ENCODE measurements around the gene RHEBL1. TPM values are rescaled to one million over a fixed set of nuclear protein-coding genes. Genes with fewer than 3 reads are reported as not detected.

The RHEBL1 gene
- total RNA-seq, 1 experiment from 2014 or later: 1.3 TPM

- TF ChIP-seq CTCF (conservative IDR thresholded peaks at IDR 0.05; ENCODE audit: low read depth, low read length): no peak
- no peak for TF ChIP-seq EZH2 (IDR thresholded peaks at IDR 0.05; ENCODE audit: borderline replicate concordance, low read depth, low read length, poor library complexity, severe bottlenecking)
- H3K9me3 ChIP-seq (ENCODE audit: low read depth, low read length, poor library complexity, severe bottlenecking): no peaks in the 10 kb centered on the region
- peaks cover 19% of the 10 kb centered on the region for H3K4me1 ChIP-seq (ENCODE audit: insufficient read depth, low read length, poor library complexity, severe bottlenecking)
- ChIA-PET CTCF (no interaction called here), POLR2A (ENCODE audit: low non-redundant PET) (no interaction called here)
- intact Hi-C loops (cut with micrococcal nuclease; ENCODE audit: unreplicated experiment): no loop called here
- H3K27ac ChIP-seq (ENCODE audit: low read depth, low read length, poor library complexity, severe bottlenecking): no peak overlapping the region
- DNase-seq (ENCODE audit: low spot score): no peak
- BruUV-seq (replicated peaks): TSS peak; percentile 8
- no peak overlapping the region for H3K4me3 ChIP-seq (ENCODE audit: low read depth, low read length, poor library complexity, severe bottlenecking)
- no peaks in the 10 kb centered on the region for H3K27me3 ChIP-seq (replicated peaks; ENCODE audit: insufficient read depth, low read depth, low read length, poor library complexity)
- peaks cover 79% of the 10 kb centered on the region for H3K36me3 ChIP-seq (ENCODE audit: insufficient read depth, low read length, poor library complexity, severe bottlenecking)
Measured at GRCh38 chr12:49052451-49053208, 17.1 kb downstream of the RHEBL1 start.

- ChIA-PET CTCF (no interaction called here), POLR2A (ENCODE audit: low non-redundant PET) (no interaction called here)
- Histone ChIP-seq H3K9me3 (ENCODE audit: low read depth, low read length, poor library complexity, severe bottlenecking) (no peaks in the 10 kb centered on the region), H3K4me3 (ENCODE audit: low read depth, low read length, poor library complexity, severe bottlenecking) (no peak overlapping the region), H3K4me1 (ENCODE audit: insufficient read depth, low read length, poor library complexity, severe bottlenecking) (peaks cover 15% of the 10 kb centered on the region), H3K27me3 (replicated peaks; ENCODE audit: insufficient read depth, low read depth, low read length, poor library complexity) (no peaks in the 10 kb centered on the region), H3K27ac (ENCODE audit: low read depth, low read length, poor library complexity, severe bottlenecking) (no peak overlapping the region), H3K36me3 (ENCODE audit: insufficient read depth, low read length, poor library complexity, severe bottlenecking) (peaks cover 85% of the 10 kb centered on the region)
- no TSS peak for BruUV-seq (replicated peaks)
- no peak for DNase-seq (ENCODE audit: low spot score)
- intact Hi-C loops (cut with micrococcal nuclease; ENCODE audit: unreplicated experiment): no loop called here
- no peak for TF ChIP-seq EZH2 (IDR thresholded peaks at IDR 0.05; ENCODE audit: borderline replicate concordance, low read depth, low read length, poor library complexity, severe bottlenecking)
Measured at GRCh38 chr12:49051777-49052438, 17.9 kb downstream of the RHEBL1 start.

GRCh38 chr12:49051373-49051764 lies 18.4 kb downstream of the RHEBL1 start:
- Histone ChIP-seq H3K4me3 (ENCODE audit: low read depth, low read length, poor library complexity, severe bottlenecking) (no peak overlapping the region), H3K9me3 (ENCODE audit: low read depth, low read length, poor library complexity, severe bottlenecking) (no peaks in the 10 kb centered on the region), H3K36me3 (ENCODE audit: insufficient read depth, low read length, poor library complexity, severe bottlenecking) (peaks cover 90% of the 10 kb centered on the region), H3K27ac (ENCODE audit: low read depth, low read length, poor library complexity, severe bottlenecking) (no peak overlapping the region), H3K27me3 (replicated peaks; ENCODE audit: insufficient read depth, low read depth, low read length, poor library complexity) (no peaks in the 10 kb centered on the region), H3K4me1 (ENCODE audit: insufficient read depth, low read length, poor library complexity, severe bottlenecking) (peaks cover 9% of the 10 kb centered on the region)
- no peak for TF ChIP-seq EZH2 (IDR thresholded peaks at IDR 0.05; ENCODE audit: borderline replicate concordance, low read depth, low read length, poor library complexity, severe bottlenecking)
- no peak for TF ChIP-seq CTCF (conservative IDR thresholded peaks at IDR 0.05; ENCODE audit: low read depth, low read length)
- DNase-seq (ENCODE audit: low spot score): no peak
- CTCF ChIA-PET: no interaction called here
- POLR2A ChIA-PET (ENCODE audit: low non-redundant PET): no interaction called here
- intact Hi-C loops (cut with micrococcal nuclease; ENCODE audit: unreplicated experiment): no loop called here
- BruUV-seq (replicated peaks): no TSS peak

Data from A673 (cell line).